GM18498 (cell line): ENCODE results near the gene COL5A2.

Source experiments
- ATAC-seq: cut with Tn5 transposase; IDR thresholded peaks from one replicate; pipeline ENCODE4 v1.9.1; 2021; ENCODE audit warnings: mild to moderate bottlenecking, moderate library complexity; ENCODE audit not compliant: unreplicated experiment

The COL5A2 gene

GRCh38 chr2:189010536-189010935, 169.0 kb downstream of the COL5A2 start:
- no peak for ATAC-seq

- ATAC-seq = no peak
These were observed 170.9 kb downstream of the COL5A2 start for GRCh38 chr2:189008555-189009262.

- ATAC-seq = no peak
These were observed 177.5 kb downstream of the COL5A2 start for GRCh38 chr2:189002079-189002478.

- ATAC-seq = no peak
These were observed 179.3 kb downstream of the COL5A2 start for GRCh38 chr2:189000221-189000620.

- ATAC-seq = no peak
These were observed 182.3 kb downstream of the COL5A2 start for GRCh38 chr2:188997263-188997662.

GRCh38 chr2:188993247-188993646, 186.3 kb downstream of the COL5A2 start:
- ATAC-seq = no peak

- no peak for ATAC-seq
These were observed 192.7 kb downstream of the COL5A2 start for GRCh38 chr2:188986839-188987238.

- no peak for ATAC-seq
These were observed 194.9 kb downstream of the COL5A2 start for GRCh38 chr2:188984680-188985079.

- ATAC-seq = no peak
These were observed 195.5 kb downstream of the COL5A2 start for GRCh38 chr2:188984065-188984491.

GRCh38 chr2:188983427-188984064, 196.0 kb downstream of the COL5A2 start:
- no peak for ATAC-seq
